Nephron (organoid): ENCODE results near the gene NKTR.

ENCODE experiments used
- H3K27ac Mint-ChIP-seq, 3 experiments: 2 replicates each; pipeline ENCODE4 v1.8.0; 2020; ENCODE audit warnings: mixed read lengths in 3 of 3, mild to moderate bottlenecking in 2 of 3, moderate library complexity in 1 of 3
- H3K27me3 Mint-ChIP-seq: 2 replicates; pipeline ENCODE4 v1.8.0; 2021; ENCODE audit warnings: low read depth, mild to moderate bottlenecking, moderate library complexity, mixed read lengths
- H3K36me3 Mint-ChIP-seq: 2 replicates; pipeline ENCODE4 v1.8.0; 2020; ENCODE audit warnings: low read depth, mixed read lengths
- H3K4me1 Mint-ChIP-seq: 2 replicates; pipeline ENCODE4 v1.8.0; 2020; ENCODE audit warnings: mixed read lengths
- H3K4me3 Mint-ChIP-seq, 3 experiments: 2 replicates each; pipeline ENCODE4 v1.8.0; 2020; ENCODE audit warnings: mild to moderate bottlenecking in 3 of 3, mixed read lengths in 3 of 3, moderate library complexity in 2 of 3
- H3K9me3 Mint-ChIP-seq: 2 replicates; pipeline ENCODE4 v1.8.0; 2020; ENCODE audit warnings: mixed read lengths
- TF ChIP-seq, protein P1 (sequence below), 3 experiments: fragments of 200-600 bp; sonication (generic); IDR thresholded peaks; one replicate each; pipeline ENCODE4 v1.5.0; 2021; ENCODE audit warnings: antibody characterized with exemption in 3 of 3; ENCODE audit not compliant: unreplicated experiment in 3 of 3

NKTR gene

DNA sequence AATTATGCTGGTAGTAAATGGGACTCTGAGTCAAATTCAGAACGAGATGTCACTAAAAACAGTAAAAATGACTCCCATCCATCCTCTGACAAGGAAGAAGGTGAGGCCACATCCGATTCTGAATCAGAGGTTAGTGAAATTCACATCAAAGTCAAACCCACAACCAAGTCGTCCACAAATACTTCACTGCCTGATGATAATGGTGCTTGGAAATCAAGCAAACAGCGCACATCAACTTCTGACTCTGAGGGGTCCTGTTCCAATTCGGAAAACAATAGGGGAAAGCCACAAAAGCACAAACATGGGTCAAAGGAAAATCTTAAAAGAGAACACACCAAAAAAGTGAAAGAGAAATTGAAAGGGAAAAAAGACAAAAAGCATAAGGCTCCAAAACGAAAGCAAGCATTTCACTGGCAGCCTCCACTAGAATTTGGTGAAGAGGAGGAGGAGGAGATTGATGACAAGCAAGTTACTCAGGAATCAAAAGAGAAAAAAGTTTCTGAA is 37.9 kb downstream of the NKTR start:
- H3K9me3 Mint-ChIP-seq = no peaks in the 10 kb centered on the region
- H3K27ac Mint-ChIP-seq = no peak overlapping the region
- no peaks in the 10 kb centered on the region for H3K4me1 Mint-ChIP-seq
- TF ChIP-seq, protein P1, sequence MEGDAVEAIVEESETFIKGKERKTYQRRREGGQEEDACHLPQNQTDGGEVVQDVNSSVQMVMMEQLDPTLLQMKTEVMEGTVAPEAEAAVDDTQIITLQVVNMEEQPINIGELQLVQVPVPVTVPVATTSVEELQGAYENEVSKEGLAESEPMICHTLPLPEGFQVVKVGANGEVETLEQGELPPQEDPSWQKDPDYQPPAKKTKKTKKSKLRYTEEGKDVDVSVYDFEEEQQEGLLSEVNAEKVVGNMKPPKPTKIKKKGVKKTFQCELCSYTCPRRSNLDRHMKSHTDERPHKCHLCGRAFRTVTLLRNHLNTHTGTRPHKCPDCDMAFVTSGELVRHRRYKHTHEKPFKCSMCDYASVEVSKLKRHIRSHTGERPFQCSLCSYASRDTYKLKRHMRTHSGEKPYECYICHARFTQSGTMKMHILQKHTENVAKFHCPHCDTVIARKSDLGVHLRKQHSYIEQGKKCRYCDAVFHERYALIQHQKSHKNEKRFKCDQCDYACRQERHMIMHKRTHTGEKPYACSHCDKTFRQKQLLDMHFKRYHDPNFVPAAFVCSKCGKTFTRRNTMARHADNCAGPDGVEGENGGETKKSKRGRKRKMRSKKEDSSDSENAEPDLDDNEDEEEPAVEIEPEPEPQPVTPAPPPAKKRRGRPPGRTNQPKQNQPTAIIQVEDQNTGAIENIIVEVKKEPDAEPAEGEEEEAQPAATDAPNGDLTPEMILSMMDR (IDR thresholded peaks at IDR 0.05; ENCODE audit: unreplicated experiment in 3 of 3) = no peak
- peaks cover 44% of the 10 kb centered on the region for H3K36me3 Mint-ChIP-seq
- H3K27me3 Mint-ChIP-seq = no peaks in the 10 kb centered on the region
- H3K4me3 Mint-ChIP-seq = no peak overlapping the region

DNA sequence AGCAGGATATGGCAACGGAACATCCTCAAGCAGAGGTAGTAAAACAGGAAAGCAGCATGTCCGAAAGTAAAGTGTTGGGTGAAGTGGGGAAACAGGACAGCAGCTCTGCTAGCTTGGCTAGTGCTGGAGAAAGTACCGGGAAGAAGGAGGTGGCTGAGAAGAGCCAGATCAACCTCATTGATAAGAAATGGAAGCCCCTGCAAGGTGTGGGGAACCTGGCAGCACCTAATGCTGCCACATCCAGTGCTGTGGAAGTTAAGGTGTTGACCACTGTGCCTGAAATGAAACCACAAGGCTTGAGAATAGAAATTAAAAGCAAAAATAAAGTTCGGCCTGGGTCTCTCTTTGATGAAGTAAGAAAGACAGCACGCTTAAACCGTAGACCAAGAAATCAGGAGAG is 38.7 kb downstream of the NKTR start:
- Mint-ChIP-seq H3K9me3 (no peaks in the 10 kb centered on the region), H3K36me3 (peaks cover 42% of the 10 kb centered on the region), H3K27ac (no peak overlapping the region), H3K4me1 (no peaks in the 10 kb centered on the region), H3K4me3 (no peak overlapping the region), H3K27me3 (no peaks in the 10 kb centered on the region)
- TF ChIP-seq, protein P1 (IDR thresholded peaks at IDR 0.05; ENCODE audit: unreplicated experiment in 3 of 3) = no peak

DNA sequence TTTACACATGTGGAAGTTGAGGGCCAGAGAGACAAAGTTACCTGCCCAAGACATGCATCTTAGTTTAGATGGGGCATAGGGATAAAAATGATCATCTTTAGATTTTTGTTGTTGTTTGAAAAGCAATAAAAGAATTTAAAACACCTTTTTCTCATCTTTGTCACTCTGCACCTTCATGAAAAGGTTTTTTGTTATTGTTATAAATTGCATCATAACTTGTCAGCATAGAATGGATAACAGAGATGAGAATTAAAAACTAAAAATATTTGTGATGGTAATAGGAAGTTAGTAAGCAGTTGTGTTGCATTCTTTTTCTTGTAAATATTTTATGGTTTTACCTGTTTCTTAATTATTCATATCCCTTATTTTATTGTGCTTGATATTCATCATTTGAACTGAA is 39.6 kb downstream of the NKTR start:
- Mint-ChIP-seq H3K27me3 (no peaks in the 10 kb centered on the region), H3K4me3 (no peak overlapping the region), H3K4me1 (no peaks in the 10 kb centered on the region)

DNA sequence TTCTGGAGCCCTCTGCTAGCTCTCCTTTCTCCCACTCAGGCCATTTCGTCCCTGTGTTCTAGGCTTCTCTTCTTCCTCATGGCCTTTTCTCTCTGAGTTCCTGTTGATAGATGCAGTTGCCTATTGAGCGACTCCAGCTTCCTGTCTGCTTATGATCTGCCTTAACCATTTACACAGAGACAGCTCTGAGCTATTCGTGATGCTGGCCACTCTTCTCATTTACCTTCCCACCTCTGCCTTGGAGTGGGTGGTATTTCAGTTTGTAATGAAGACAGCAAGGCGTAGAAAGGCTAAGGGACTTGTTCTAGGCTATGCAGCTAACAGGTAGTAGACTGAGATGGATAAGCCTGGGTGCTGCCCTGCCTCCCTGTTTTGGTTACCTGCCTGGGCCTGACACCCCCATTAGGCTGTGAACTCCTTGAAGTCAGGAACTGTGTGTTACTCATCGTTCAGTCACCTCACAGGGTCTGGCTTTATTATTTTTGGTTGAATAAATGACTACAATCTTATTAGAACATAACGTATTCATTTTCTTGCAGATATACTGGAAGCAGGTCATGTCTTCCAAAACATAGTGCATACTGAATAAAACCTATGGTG is 40.4 kb downstream of the NKTR start:
- Mint-ChIP-seq H3K27me3 (no peaks in the 10 kb centered on the region), H3K4me3 (no peak overlapping the region), H3K4me1 (no peaks in the 10 kb centered on the region), H3K9me3 (no peaks in the 10 kb centered on the region), H3K36me3 (peaks cover 44% of the 10 kb centered on the region), H3K27ac (no peak overlapping the region)
- TF ChIP-seq, protein P1 (IDR thresholded peaks at IDR 0.05; ENCODE audit: unreplicated experiment in 3 of 3) = no peak

More for the DNA sequence above, 39.6 kb downstream of the NKTR start:
- Mint-ChIP-seq H3K9me3 (no peaks in the 10 kb centered on the region), H3K36me3 (peaks cover 42% of the 10 kb centered on the region), H3K27ac (no peak overlapping the region)
- TF ChIP-seq, protein P1 (IDR thresholded peaks at IDR 0.05; ENCODE audit: unreplicated experiment in 3 of 3) = no peak

DNA sequence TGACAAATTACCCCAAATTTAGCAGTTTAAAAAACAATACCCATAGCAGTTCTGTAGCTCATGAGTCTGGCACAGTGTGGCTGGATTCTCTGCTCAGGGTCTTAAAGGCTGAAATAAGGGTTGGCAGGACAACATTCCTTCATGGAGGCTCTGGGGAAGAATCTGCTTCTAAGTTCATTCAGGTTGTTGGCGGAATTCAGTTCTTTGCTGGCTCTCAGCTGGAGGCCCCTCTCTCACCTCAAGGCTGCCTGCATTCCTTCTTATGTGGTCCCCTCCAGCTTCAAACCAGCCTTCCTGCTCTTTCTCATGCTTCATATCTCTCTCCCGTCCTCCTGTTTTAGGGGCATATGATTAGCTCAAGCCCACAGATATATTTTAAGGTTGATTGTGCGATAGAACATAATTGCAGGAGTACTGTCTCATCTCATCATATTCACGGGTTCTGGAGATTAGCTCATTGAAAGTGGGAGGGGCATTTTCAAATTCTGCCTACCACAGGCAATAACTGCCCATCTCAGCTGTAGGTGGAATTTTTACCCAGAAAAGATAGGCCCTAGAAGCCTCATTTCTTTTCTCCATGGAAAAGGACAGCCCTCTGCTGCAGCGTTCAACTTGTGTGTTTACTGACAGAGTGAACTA is 47.5 kb downstream of the NKTR start:
- Mint-ChIP-seq H3K9me3 (no peaks in the 10 kb centered on the region), H3K4me3 (no peak overlapping the region), H3K27me3 (no peaks in the 10 kb centered on the region), H3K36me3 (peaks cover 52% of the 10 kb centered on the region), H3K4me1 (peaks cover 28% of the 10 kb centered on the region), H3K27ac (no peak overlapping the region)
- TF ChIP-seq, protein P1 (IDR thresholded peaks at IDR 0.05; ENCODE audit: unreplicated experiment in 3 of 3) = no peak

DNA sequence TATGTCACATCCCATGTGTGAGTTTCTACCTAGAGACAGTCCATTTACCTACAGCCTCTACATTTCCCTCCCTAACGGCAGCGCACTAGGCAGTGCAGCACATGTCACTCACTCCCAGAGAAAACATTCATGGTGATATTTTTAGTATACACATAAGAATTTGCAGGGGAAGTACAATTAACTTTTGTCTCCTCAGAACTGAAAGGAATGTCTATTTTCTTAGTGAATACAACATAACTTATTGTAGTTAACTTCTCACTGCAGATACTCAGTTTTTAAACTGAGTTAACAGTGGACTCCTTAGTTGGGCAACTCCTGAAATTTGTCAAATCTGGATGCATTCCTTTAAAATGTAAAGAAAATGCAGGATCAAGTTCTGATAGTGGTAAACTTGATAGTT is 48.5 kb downstream of the NKTR start:
- Mint-ChIP-seq H3K27me3 (no peaks in the 10 kb centered on the region), H3K9me3 (no peaks in the 10 kb centered on the region)

More for the DNA sequence above, 48.5 kb downstream of the NKTR start:
- Mint-ChIP-seq H3K4me3 (peak overlapping the region in 1 of 3 experiments; percentile 51), H3K4me1 (peaks cover 33% of the 10 kb centered on the region), H3K36me3 (peaks cover 42% of the 10 kb centered on the region), H3K27ac (peak overlapping the region; percentile 26 to 60 (median 40))
- TF ChIP-seq, protein P1 (IDR thresholded peaks at IDR 0.05; ENCODE audit: unreplicated experiment in 3 of 3) = no peak
